Measurements from ENCODE around the gene HBG1.

The HBG1 gene

DNA sequence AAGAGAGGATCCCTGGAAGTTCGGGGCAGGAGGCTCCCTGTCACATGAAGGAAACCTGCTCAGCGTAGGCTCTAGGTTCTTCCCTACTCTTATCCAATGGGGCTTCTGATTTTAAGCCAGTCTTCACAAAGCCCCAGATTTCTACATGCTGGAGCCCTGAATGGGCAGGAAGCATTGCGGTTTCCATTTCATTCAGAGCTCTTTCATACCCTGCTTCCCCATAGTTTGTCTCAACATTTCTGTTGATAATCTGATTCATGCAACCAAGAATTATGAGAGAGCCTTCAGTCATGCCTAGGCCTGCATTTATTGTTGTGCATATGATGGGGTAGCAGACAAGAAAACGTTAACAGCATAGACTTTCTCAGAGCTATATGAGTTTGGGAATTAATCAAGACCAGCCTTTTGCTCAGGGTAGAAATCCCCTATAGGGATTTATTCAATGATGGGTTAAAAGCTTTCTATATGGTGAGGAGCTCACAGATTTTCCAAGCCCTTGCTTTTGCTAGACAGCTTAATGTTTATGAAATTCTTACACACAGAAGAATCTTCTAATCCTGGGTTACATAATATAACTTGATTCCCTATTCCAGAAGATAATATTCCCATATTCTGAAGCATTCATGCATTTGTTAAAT lies 36.2 kb upstream of the HBG1 start:
- no peaks in the 10 kb centered on the region for H3K36me3 Mint-ChIP-seq (ENCODE audit: insufficient read depth)

DNA sequence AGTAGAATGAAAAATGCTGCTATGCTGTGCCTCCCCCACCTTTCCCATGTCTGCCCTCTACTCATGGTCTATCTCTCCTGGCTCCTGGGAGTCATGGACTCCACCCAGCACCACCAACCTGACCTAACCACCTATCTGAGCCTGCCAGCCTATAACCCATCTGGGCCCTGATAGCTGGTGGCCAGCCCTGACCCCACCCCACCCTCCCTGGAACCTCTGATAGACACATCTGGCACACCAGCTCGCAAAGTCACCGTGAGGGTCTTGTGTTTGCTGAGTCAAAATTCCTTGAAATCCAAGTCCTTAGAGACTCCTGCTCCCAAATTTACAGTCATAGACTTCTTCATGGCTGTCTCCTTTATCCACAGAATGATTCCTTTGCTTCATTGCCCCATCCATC lies 35.0 kb upstream of the HBG1 start:
- Mint-ChIP-seq H3K9me3 (no peaks in the 10 kb centered on the region), H3K27ac (ENCODE audit: low read depth) (no peak overlapping the region), H3K4me3 (no peak overlapping the region), H3K36me3 (ENCODE audit: insufficient read depth) (no peaks in the 10 kb centered on the region), H3K27me3 (no peaks in the 10 kb centered on the region), H3K4me1 (no peaks in the 10 kb centered on the region)
- no peak for ATAC-seq (replicated peaks; ENCODE audit: extremely low read depth, poor library complexity, severe bottlenecking)
- no peak for DNase-seq (ENCODE audit: low spot score in 2 of 2)

More for the DNA sequence above, 36.2 kb upstream of the HBG1 start:
- ATAC-seq (replicated peaks; ENCODE audit: extremely low read depth, poor library complexity, severe bottlenecking) = no peak
- Mint-ChIP-seq H3K9me3 (no peaks in the 10 kb centered on the region), H3K4me1 (no peaks in the 10 kb centered on the region), H3K27ac (ENCODE audit: low read depth) (no peak overlapping the region), H3K27me3 (no peaks in the 10 kb centered on the region), H3K4me3 (no peak overlapping the region)
- no peak for DNase-seq (ENCODE audit: low spot score in 2 of 2)

DNA sequence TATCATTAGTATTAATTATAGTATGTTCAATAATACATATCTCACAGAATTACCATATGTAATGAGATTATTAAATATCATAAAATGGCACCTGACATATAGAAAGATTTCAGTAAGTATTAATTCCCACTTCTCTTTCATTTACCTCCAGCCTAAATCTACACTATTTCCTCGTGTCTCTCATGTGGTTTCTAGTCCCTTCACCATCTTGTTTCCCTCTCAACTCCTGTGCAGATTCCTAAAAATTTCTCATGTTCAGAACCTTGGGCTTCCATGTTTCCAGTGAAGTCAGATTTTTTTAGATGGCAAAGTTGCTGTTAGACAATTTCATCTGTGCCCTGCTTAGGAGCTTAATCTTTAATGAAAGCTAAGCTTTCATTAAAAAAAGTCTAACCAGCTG lies 34.2 kb upstream of the HBG1 start:
- ATAC-seq (replicated peaks; ENCODE audit: extremely low read depth, poor library complexity, severe bottlenecking) = no peak
- H3K27me3 Mint-ChIP-seq = no peaks in the 10 kb centered on the region
- DNase-seq (ENCODE audit: low spot score in 2 of 2) = no peak
- H3K4me1 Mint-ChIP-seq = no peaks in the 10 kb centered on the region
- H3K9me3 Mint-ChIP-seq = no peaks in the 10 kb centered on the region
- no peak overlapping the region for H3K27ac Mint-ChIP-seq (ENCODE audit: low read depth)
- H3K36me3 Mint-ChIP-seq (ENCODE audit: insufficient read depth) = no peaks in the 10 kb centered on the region
- no peak overlapping the region for H3K4me3 Mint-ChIP-seq

DNA sequence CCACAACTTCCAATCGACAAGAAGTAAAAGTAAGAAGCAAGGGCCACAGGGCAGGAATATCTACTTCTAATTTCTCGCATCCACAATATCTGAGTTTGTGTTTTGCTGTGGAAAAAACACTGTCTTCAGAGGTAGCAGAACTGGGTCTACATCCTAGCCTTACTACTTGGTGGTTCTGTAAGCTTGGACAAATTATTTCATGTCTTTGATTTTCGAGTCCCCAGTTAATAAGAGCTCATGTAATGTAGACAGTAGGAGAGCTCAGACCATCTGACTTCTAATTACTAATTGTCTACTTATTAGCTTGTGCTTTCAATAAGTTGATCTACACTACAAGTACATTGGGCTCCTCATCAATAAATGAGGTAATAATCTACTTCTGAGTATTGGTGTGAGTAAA lies 33.4 kb upstream of the HBG1 start:
- Mint-ChIP-seq H3K27me3 (no peaks in the 10 kb centered on the region), H3K4me1 (no peaks in the 10 kb centered on the region), H3K4me3 (no peak overlapping the region)

DNA sequence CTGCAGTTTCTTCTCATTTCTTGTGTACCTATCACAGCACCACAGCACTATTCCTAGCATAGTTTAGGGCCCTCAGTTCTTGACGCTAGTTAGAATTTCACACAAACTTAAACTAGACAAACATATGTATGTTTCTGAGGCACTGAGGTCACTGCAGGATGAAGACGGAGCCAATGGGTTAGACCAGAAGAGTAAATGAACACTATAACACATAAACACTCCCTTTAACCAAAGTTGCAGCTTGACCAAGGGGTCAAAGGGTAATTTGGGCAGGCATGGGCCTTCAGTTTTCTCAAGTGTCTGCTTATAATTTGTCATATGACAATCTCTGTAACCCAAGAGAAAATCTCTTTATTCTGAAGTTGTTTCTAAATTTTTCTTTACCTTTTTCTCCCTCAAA lies 33.0 kb upstream of the HBG1 start:
- H3K36me3 Mint-ChIP-seq (ENCODE audit: insufficient read depth) = no peaks in the 10 kb centered on the region
- no peaks in the 10 kb centered on the region for H3K4me1 Mint-ChIP-seq

More for the DNA sequence above, 33.4 kb upstream of the HBG1 start:
- H3K36me3 Mint-ChIP-seq (ENCODE audit: insufficient read depth) = no peaks in the 10 kb centered on the region
- DNase-seq (ENCODE audit: low spot score in 2 of 2) (no peak), ATAC-seq (replicated peaks; ENCODE audit: extremely low read depth, poor library complexity, severe bottlenecking) (no peak)
- no peak overlapping the region for H3K27ac Mint-ChIP-seq (ENCODE audit: low read depth)
- no peaks in the 10 kb centered on the region for H3K9me3 Mint-ChIP-seq

DNA sequence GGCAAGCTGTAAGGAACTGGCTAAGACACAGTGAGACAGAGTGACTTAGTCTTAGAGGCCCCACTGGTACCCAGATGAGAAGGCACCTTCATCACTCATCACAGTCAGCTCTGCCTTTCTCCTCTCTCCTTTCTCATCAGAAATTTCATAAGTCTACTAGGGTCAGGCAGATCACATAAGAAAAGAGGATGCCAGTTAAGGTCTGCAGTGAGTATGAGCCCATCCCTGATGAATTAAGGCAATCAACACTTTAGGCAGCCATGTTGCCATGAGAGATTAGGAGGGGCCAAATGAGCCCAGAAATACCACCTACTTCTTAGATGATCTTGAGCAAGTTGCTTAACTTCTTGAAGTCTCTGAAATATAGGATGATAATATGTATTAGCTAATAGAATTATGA lies 31.9 kb upstream of the HBG1 start:
- Mint-ChIP-seq H3K9me3 (no peaks in the 10 kb centered on the region), H3K27me3 (no peaks in the 10 kb centered on the region), H3K4me1 (no peaks in the 10 kb centered on the region), H3K4me3 (no peak overlapping the region), H3K36me3 (ENCODE audit: insufficient read depth) (no peaks in the 10 kb centered on the region), H3K27ac (ENCODE audit: low read depth) (no peak overlapping the region)
- no peak for DNase-seq (ENCODE audit: low spot score in 2 of 2)
- no peak for ATAC-seq (replicated peaks; ENCODE audit: extremely low read depth, poor library complexity, severe bottlenecking)

More for the DNA sequence above, 33.0 kb upstream of the HBG1 start:
- Mint-ChIP-seq H3K4me3 (no peak overlapping the region), H3K27me3 (no peaks in the 10 kb centered on the region), H3K9me3 (no peaks in the 10 kb centered on the region), H3K27ac (ENCODE audit: low read depth) (no peak overlapping the region)
- no peak for DNase-seq (ENCODE audit: low spot score in 2 of 2)
- no peak for ATAC-seq (replicated peaks; ENCODE audit: extremely low read depth, poor library complexity, severe bottlenecking)

DNA sequence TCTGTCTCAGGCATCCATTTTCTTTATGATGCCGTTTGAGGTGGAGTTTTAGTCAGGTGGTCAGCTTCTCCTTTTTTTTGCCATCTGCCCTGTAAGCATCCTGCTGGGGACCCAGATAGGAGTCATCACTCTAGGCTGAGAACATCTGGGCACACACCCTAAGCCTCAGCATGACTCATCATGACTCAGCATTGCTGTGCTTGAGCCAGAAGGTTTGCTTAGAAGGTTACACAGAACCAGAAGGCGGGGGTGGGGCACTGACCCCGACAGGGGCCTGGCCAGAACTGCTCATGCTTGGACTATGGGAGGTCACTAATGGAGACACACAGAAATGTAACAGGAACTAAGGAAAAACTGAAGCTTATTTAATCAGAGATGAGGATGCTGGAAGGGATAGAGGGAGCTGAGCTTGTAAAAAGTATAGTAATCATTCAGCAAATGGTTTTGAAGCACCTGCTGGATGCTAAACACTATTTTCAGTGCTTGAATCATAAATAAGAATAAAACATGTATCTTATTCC lies 31.0 kb upstream of the HBG1 start:
- Mint-ChIP-seq H3K9me3 (no peaks in the 10 kb centered on the region), H3K4me1 (no peaks in the 10 kb centered on the region), H3K27ac (ENCODE audit: low read depth) (no peak overlapping the region), H3K36me3 (ENCODE audit: insufficient read depth) (no peaks in the 10 kb centered on the region), H3K4me3 (no peak overlapping the region), H3K27me3 (no peaks in the 10 kb centered on the region)
- ATAC-seq (replicated peaks; ENCODE audit: extremely low read depth, poor library complexity, severe bottlenecking) (no peak), DNase-seq (ENCODE audit: low spot score in 2 of 2) (no peak)

DNA sequence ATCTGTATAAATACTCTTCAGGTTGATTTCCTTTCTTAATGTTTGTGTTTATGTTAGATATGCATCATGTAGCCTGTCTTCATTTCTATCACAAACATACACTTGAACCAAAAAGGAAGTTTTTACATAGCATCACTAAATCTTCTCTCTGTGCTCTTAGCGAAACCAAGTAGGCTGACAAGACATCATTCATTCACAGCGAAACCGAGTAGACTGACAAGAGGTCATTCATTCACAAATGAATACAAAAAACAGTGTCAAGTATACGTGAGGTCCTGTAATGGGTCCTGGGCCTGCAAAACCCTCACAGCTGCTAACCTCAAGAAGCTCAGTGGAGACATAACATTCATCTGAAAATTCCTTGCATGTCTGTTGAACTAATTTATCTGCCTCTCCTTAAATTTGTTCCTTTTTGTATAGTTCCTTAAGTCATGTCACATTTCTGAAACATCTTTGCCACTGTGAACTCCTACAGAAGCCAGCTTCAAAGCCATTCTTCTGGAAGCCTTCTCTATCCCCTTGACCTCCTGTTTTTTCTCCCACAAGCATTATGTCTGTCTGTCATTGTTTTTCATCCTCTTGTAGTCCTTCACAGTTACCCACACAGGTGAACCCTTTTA lies 29.9 kb upstream of the HBG1 start:
- ATAC-seq (replicated peaks; ENCODE audit: extremely low read depth, poor library complexity, severe bottlenecking) = no peak
- H3K27ac Mint-ChIP-seq (ENCODE audit: low read depth) = no peak overlapping the region
- H3K36me3 Mint-ChIP-seq (ENCODE audit: insufficient read depth) = no peaks in the 10 kb centered on the region
- H3K4me1 Mint-ChIP-seq = no peaks in the 10 kb centered on the region
- no peaks in the 10 kb centered on the region for H3K9me3 Mint-ChIP-seq
- H3K27me3 Mint-ChIP-seq = peaks cover 3% of the 10 kb centered on the region
- DNase-seq (ENCODE audit: low spot score in 2 of 2) = no peak
- H3K4me3 Mint-ChIP-seq = no peak overlapping the region

DNA sequence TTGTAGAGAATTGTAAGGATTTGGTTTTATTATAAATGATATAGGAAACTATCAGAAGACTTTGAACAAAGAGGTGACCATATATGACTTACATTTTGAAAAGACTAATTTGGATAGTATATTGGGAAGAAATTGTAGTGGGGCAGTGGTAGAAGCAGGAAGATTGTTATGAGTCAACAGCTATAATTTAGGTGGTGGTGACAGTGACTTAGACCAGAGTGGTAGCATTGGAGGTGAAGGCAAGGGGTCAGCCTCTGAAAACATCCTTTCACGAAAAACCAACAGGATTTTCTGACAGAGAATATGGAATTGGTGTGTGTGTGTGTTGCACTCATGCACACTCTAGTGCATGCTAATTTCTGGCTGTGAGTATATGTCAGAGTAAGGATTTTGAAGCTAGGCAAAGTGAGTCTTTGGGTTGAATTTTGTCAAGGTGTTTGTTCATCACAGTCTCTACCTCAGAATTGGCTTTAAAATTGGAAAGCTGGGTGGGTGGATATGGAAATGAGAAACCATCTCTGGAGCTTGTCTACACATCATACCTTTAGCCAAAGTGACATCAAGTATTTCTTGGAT lies 28.2 kb upstream of the HBG1 start:
- H3K27me3 Mint-ChIP-seq = peaks cover 10% of the 10 kb centered on the region
- no peaks in the 10 kb centered on the region for H3K4me1 Mint-ChIP-seq
- H3K27ac Mint-ChIP-seq (ENCODE audit: low read depth) = no peak overlapping the region
- no peak for DNase-seq (ENCODE audit: low spot score in 2 of 2)
- H3K9me3 Mint-ChIP-seq = no peaks in the 10 kb centered on the region
- H3K4me3 Mint-ChIP-seq = no peak overlapping the region
- peak; percentile 10 for ATAC-seq (replicated peaks; ENCODE audit: extremely low read depth, poor library complexity, severe bottlenecking)
- H3K36me3 Mint-ChIP-seq (ENCODE audit: insufficient read depth) = no peaks in the 10 kb centered on the region

DNA sequence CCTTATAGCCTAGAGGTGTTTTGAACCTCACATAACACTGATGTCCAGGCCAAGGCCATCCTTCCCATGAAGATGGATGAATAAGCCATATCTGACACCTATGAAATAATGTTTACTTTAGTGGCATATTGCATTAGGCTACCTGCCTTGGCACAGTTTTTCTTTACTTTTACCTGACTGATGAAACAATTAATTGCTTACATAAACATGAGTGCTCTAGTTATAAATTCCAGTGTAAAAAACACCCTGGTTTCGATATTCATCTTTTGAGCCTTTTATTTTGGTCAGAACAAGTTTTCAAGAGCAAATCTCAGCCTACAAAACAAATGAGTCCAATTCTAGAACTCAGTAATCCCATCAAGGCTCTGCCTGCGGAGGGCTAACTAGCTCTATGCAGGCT lies 27.0 kb upstream of the HBG1 start:
- Mint-ChIP-seq H3K9me3 (no peaks in the 10 kb centered on the region), H3K27ac (ENCODE audit: low read depth) (no peak overlapping the region), H3K4me1 (no peaks in the 10 kb centered on the region), H3K36me3 (ENCODE audit: insufficient read depth) (no peaks in the 10 kb centered on the region), H3K27me3 (peaks cover 10% of the 10 kb centered on the region), H3K4me3 (no peak overlapping the region)
- DNase-seq (ENCODE audit: low spot score in 2 of 2) (no peak), ATAC-seq (replicated peaks; ENCODE audit: extremely low read depth, poor library complexity, severe bottlenecking) (no peak)

DNA sequence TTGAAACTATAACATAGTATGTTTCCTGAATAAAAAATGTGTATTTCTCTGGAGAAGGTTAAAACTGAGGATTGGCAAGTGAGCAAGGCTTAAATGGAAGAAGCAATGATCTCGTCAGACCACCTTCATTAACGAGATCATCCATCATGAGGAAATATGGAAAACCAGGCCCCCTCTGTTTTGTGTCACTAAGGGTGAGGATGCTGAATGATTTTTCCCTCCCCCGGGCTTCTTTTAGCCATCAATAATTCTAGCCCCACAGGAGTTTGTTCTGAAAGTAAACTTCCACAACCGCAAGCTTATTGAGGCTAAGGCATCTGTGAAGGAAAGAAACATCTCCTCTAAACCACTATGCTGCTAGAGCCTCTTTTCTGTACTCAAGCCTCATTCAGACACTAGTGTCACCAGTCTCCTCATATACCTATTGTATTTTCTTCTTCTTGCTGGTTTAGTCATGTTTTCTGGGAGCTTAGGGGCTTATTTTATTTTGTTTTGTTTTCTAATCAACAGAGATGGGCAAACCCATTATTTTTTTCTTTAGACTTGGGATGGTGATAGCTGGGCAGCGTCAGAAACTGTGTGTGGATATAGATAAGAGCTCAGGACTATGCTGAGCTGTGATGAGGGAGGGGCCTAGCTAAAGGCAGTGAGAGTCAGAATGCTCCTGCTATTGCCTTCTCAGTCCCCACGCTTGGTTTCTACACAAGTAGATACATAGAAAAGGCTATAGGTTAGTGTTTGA lies 25.9 kb upstream of the HBG1 start:
- no peaks in the 10 kb centered on the region for H3K9me3 Mint-ChIP-seq
- no peaks in the 10 kb centered on the region for H3K4me1 Mint-ChIP-seq
- no peak for ATAC-seq (replicated peaks; ENCODE audit: extremely low read depth, poor library complexity, severe bottlenecking)
- no peaks in the 10 kb centered on the region for H3K36me3 Mint-ChIP-seq (ENCODE audit: insufficient read depth)
- no peak for DNase-seq (ENCODE audit: low spot score in 2 of 2)
- H3K27me3 Mint-ChIP-seq = peaks cover 10% of the 10 kb centered on the region
- no peak overlapping the region for H3K27ac Mint-ChIP-seq (ENCODE audit: low read depth)
- H3K4me3 Mint-ChIP-seq = no peak overlapping the region

DNA sequence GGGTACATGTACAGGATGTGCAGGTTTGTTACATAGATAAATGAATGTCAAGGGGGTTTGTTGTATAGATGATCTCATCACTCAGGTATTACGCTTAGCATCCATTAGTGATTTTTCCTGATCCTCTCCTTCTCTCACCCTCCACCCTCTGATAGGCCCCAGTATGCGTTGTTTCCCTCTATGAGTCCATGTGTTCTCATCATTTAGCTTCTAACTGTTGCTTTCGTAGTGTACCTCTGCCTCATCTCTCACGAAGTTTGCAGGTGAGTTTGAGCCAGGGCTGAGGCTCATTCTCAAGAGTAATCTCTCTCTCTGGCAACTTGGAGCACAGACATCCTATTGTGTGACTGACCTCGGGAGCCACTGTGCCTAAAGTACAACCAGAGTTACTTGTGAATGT lies 24.7 kb upstream of the HBG1 start:
- H3K4me1 Mint-ChIP-seq = no peaks in the 10 kb centered on the region

More for the DNA sequence above, 24.7 kb upstream of the HBG1 start:
- no peaks in the 10 kb centered on the region for H3K36me3 Mint-ChIP-seq (ENCODE audit: insufficient read depth)
- ATAC-seq (replicated peaks; ENCODE audit: extremely low read depth, poor library complexity, severe bottlenecking) (no peak), DNase-seq (ENCODE audit: low spot score in 2 of 2) (no peak)
- H3K27ac Mint-ChIP-seq (ENCODE audit: low read depth) = no peak overlapping the region
- H3K27me3 Mint-ChIP-seq = peaks cover 10% of the 10 kb centered on the region
- H3K9me3 Mint-ChIP-seq = no peaks in the 10 kb centered on the region
- H3K4me3 Mint-ChIP-seq = no peak overlapping the region
